ENCODE data around the gene BAIAP2. TPM values are rescaled to one million over a fixed set of nuclear protein-coding genes. Genes with fewer than 3 reads are reported as not detected.

Gene BAIAP2
- total and polyA plus RNA-seq, 2 of the 13 experiments (the other 11 are each of a cell fraction or from before 2014, with no cell fraction given) = 22.5 to 24.0 TPM

- peak; percentile 90 for TF ChIP-seq TFDP2 (CRISPR knock-in tag; IDR thresholded peaks at IDR 0.05)
- TF ChIP-seq LBX2 (CRISPR knock-in tag; IDR thresholded peaks at IDR 0.05; ENCODE audit: borderline replicate concordance) = no peak; the same call in 1 of the 2 replicates
- TF ChIP-seq ZNF253 (CRISPR knock-in tag; IDR thresholded peaks at IDR 0.05; ENCODE audit: borderline replicate concordance) = peak; percentile 78; the same call in 1 of the 2 replicates
- TF ChIP-seq ZNF230 (CRISPR knock-in tag; IDR thresholded peaks at IDR 0.05) = peak; percentile 74; the same call in 1 of the 2 replicates
- peak; percentile 81 for TF ChIP-seq SP4 (CRISPR knock-in tag; IDR thresholded peaks at IDR 0.05)
- no peak for TF ChIP-seq ZNF644 (CRISPR knock-in tag; IDR thresholded peaks at IDR 0.05; ENCODE audit: low read depth)
- TF ChIP-seq NKX3-1 (CRISPR knock-in tag; IDR thresholded peaks at IDR 0.05) = peak; percentile 96; the same call in 1 of the 2 replicates
- no peak for TF ChIP-seq NFATC3 (CRISPR knock-in tag; IDR thresholded peaks at IDR 0.05)
- TF ChIP-seq PHF5A (CRISPR knock-in tag; IDR thresholded peaks at IDR 0.05; ENCODE audit: low read depth, unreplicated experiment) = peak; percentile 29
- peak; percentile 69; the same call in 1 of the 2 replicates for TF ChIP-seq ZNF782 (CRISPR knock-in tag; IDR thresholded peaks at IDR 0.05; ENCODE audit: borderline replicate concordance)
- TF ChIP-seq ZNF543 (CRISPR knock-in tag; IDR thresholded peaks at IDR 0.05) = peak; percentile 86
- no peak for TF ChIP-seq ZNF362 (CRISPR knock-in tag; IDR thresholded peaks at IDR 0.05; ENCODE audit: borderline replicate concordance)
- TF ChIP-seq ATM (IDR thresholded peaks at IDR 0.05; ENCODE audit: borderline replicate concordance) = no peak
- peak; percentile 98; the same call in 1 of the 2 replicates for TF ChIP-seq ZNF878 (CRISPR knock-in tag; IDR thresholded peaks at IDR 0.05)
- TF ChIP-seq THRA (CRISPR knock-in tag; IDR thresholded peaks at IDR 0.05; ENCODE audit: borderline replicate concordance) = peak; percentile 90
- TF ChIP-seq SNRNP70 (IDR thresholded peaks at IDR 0.05; ENCODE audit: low read depth, low read length) = no peak
- no peak for TF ChIP-seq RFX5 (IDR thresholded peaks at IDR 0.05; ENCODE audit: low read depth, low read length)
- TF ChIP-seq HMG20B (CRISPR knock-in tag; conservative IDR thresholded peaks at IDR 0.05) = peak; percentile 54; the same call in 1 of the 2 replicates
- TF ChIP-seq ZIK1 (CRISPR knock-in tag; IDR thresholded peaks at IDR 0.05; ENCODE audit: borderline replicate concordance, low read depth) = peak; percentile 96
- TF ChIP-seq FOXK1 (CRISPR knock-in tag; IDR thresholded peaks at IDR 0.05; ENCODE audit: borderline replicate concordance, low read depth) = peak; percentile 86
- peak; percentile 93; the same call in 1 of the 2 replicates for TF ChIP-seq ZNF589 (CRISPR knock-in tag; conservative IDR thresholded peaks at IDR 0.05)
- peak; percentile 90; the same call in 1 of the 2 replicates for TF ChIP-seq SAFB2 (CRISPR knock-in tag; IDR thresholded peaks at IDR 0.05; ENCODE audit: borderline replicate concordance, low read depth)
- no peak for TF ChIP-seq ONECUT2 (CRISPR knock-in tag; IDR thresholded peaks at IDR 0.05)
- no peak for TF ChIP-seq ZNF570 (CRISPR knock-in tag; IDR thresholded peaks at IDR 0.05; ENCODE audit: borderline replicate concordance)
- no peak for TF ChIP-seq ARID2 (CRISPR knock-in tag; IDR thresholded peaks at IDR 0.05; ENCODE audit: borderline replicate concordance)
Observed at GRCh38 chr17:81083125-81083765, 48.3 kb downstream of the BAIAP2 start (continued).
